ENCODE measurements around the gene NACAD. TPM values are rescaled to one million over a fixed set of nuclear protein-coding genes. Genes with fewer than 3 reads are reported as not detected.

The NACAD gene
- total RNA-seq, 4 donors from 2014 or later: 6.1 to 7.8 (median 6.7) TPM

DNA sequence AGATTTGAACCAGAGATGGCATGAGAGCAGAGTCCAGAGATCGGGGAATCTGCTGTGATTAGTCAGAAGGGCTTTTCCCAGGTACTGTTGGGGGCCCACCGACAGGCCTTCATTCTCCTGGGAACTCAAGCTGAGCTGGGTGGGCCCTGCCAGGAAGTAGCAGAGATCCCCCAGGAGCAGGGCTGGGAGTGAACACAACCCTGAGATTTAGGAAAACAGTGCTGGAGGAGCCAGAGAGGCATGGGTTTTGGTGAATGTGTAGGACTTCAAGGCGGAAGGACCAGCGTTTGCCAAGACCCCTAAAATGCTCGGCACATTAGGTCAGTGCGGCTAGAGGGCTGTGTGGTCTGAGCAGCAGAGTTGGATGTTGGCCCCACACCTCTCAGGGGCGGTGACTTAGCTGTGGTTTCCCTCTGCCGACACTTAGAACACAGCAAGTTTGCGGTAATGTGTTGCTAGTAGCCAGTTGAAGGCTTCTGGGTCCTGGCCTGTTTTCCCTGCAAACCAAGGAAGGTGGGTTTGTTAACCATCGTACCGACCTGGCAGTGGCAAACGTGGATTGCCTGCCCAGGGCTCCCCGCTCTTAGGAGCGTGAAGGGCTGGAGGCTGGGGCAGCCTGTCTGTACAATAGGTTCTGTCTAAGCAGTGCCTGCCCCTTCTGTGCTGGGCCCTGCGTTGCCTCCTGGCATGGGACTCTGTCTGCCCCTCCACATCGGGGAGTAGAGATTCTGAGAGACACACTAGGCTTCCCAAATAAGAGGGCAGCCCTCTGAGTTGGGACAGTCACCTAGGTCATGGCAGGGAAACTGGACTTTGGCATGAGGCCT lies 14.0 kb downstream of the NACAD start:
- Histone ChIP-seq H3K27me3 (no peaks in the 10 kb centered on the region), H3K4me1 (no peaks in the 10 kb centered on the region), H3K4me3 (no peak overlapping the region), H3K36me3 (peaks cover 0 to 87% (median 27%) of the 10 kb centered on the region in 3 donors), H3K9me3 (no peaks in the 10 kb centered on the region), H3K27ac (no peak overlapping the region)
- TF ChIP-seq, protein P1, sequence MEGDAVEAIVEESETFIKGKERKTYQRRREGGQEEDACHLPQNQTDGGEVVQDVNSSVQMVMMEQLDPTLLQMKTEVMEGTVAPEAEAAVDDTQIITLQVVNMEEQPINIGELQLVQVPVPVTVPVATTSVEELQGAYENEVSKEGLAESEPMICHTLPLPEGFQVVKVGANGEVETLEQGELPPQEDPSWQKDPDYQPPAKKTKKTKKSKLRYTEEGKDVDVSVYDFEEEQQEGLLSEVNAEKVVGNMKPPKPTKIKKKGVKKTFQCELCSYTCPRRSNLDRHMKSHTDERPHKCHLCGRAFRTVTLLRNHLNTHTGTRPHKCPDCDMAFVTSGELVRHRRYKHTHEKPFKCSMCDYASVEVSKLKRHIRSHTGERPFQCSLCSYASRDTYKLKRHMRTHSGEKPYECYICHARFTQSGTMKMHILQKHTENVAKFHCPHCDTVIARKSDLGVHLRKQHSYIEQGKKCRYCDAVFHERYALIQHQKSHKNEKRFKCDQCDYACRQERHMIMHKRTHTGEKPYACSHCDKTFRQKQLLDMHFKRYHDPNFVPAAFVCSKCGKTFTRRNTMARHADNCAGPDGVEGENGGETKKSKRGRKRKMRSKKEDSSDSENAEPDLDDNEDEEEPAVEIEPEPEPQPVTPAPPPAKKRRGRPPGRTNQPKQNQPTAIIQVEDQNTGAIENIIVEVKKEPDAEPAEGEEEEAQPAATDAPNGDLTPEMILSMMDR (IDR thresholded peaks at IDR 0.05): no peak
- no peak for TF ChIP-seq EP300 (IDR thresholded peaks at IDR 0.05)
- TF ChIP-seq POLR2A (IDR thresholded peaks at IDR 0.05): no peak
- no peak for DNase-seq (ENCODE audit: low spot score in 2 of 2)
- WGBS, 2 donors: 73 to 82% methylated on average over 12 to 16 of the region's 16 CpGs

- peak overlapping the region in 1 of 4 donors; percentile 8 for H3K27ac ChIP-seq
- H3K27me3 ChIP-seq: no peaks in the 10 kb centered on the region
- 78 to 83% methylated on average over 12 to 14 of the region's 15 CpGs for WGBS, 2 donors
- DNase-seq (ENCODE audit: low spot score in 2 of 2): no peak
- TF ChIP-seq POLR2A (IDR thresholded peaks at IDR 0.05): no peak
- peaks cover 0 to 94% (median 30%) of the 10 kb centered on the region in 3 donors for H3K36me3 ChIP-seq
- no peaks in the 10 kb centered on the region for H3K4me1 ChIP-seq
- H3K4me3 ChIP-seq: no peak overlapping the region
- H3K9me3 ChIP-seq: no peaks in the 10 kb centered on the region
Observed at GRCh38 chr7:45073786-45074527, 14.8 kb downstream of the NACAD start.

GRCh38 chr7:45073031-45073785 lies 15.6 kb downstream of the NACAD start:
- Histone ChIP-seq H3K27ac (peak overlapping the region in 2 of 4 donors; percentile 8 to 10), H3K36me3 (peaks cover 0 to 99% (median 30%) of the 10 kb centered on the region in 3 donors), H3K4me3 (no peak overlapping the region), H3K9me3 (no peaks in the 10 kb centered on the region), H3K4me1 (no peaks in the 10 kb centered on the region), H3K27me3 (no peaks in the 10 kb centered on the region)
- TF ChIP-seq, protein P1 (IDR thresholded peaks at IDR 0.05): no peak
- TF ChIP-seq EP300 (IDR thresholded peaks at IDR 0.05) (no peak), POLR2A (IDR thresholded peaks at IDR 0.05) (no peak)
- 65 to 75% methylated on average over 14 to 17 of the region's 17 CpGs for WGBS, 2 donors
- DNase-seq (ENCODE audit: low spot score in 2 of 2): no peak

GRCh38 chr7:45072131-45073030 lies 16.4 kb downstream of the NACAD start:
- 80 to 87% methylated on average over 12 to 13 of the region's 13 CpGs for WGBS, 2 donors
- TF ChIP-seq POLR2A (IDR thresholded peaks at IDR 0.05): no peak
- TF ChIP-seq, protein P1 (IDR thresholded peaks at IDR 0.05): no peak
- no peak for TF ChIP-seq EP300 (IDR thresholded peaks at IDR 0.05)
- no peaks in the 10 kb centered on the region for H3K9me3 ChIP-seq
- peak overlapping the region in 1 of 4 donors; percentile 10 for H3K27ac ChIP-seq
- H3K27me3 ChIP-seq: no peaks in the 10 kb centered on the region
- H3K4me3 ChIP-seq: no peak overlapping the region
- no peaks in the 10 kb centered on the region for H3K4me1 ChIP-seq
- no peak for DNase-seq (ENCODE audit: low spot score in 2 of 2)
- peaks cover 0 to 100% (median 30%) of the 10 kb centered on the region in 3 donors for H3K36me3 ChIP-seq

All from tibial nerve (tissue), 4 donors.